ENCODE measurements around the gene TMEM61.
A peak's percentile ranks its signal among the peaks of the same experiment; 100 is the strongest.

TMEM61 gene

DNA sequence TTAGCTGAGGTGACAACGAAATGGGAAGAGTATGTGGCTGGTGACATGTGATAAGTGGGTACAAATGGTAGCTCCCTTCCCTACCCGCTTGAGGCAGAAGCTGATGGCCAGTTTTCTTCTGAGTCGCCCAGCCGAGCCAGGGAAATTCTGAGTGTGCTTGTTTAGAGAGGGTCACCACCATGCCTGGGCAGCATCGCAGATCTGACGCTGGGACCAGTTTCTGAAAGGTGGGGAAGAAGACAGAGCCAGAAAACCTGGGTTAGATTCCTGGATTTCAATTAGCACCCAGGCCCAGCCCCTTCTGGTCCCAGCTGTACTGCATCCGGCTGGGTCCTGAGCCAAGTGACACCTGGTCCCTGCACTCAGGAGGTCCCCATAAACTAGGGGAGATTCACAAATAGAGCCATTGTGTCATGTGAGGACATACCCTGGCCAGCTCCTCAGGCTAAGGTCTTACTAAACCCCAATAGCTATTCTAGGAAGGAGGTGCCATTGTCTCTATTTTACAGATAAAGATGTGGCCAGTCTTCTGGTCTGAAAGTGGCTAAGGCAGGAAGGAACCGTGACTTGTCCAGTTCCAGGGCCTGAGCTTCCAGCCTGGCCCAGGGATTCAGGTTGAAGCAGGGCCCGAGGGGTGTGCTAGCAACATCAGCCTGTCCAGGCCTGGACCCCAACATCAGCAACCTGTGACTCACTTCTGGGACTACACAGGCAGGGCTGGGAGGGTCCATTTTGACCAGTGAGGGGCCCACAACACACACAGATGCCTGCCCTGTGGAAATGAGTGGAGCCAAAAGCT lies 1.7 kb upstream of the TMEM61 start:
- Histone ChIP-seq H3K36me3 (ENCODE audit: control insufficient read depth, insufficient read depth, low read length) (no peaks in the 10 kb centered on the region), H3K79me2 (ENCODE audit: control insufficient read depth, insufficient read depth, low read length) (no peaks in the 10 kb centered on the region), H2BK15ac (replicated peaks; ENCODE audit: low read depth) (no peak overlapping the region), H2AK5ac (ENCODE audit: low read length) (peak overlapping the region; percentile 29), H3K27me3 (ENCODE audit: insufficient read depth, low read length, poor library complexity) (no peaks in the 10 kb centered on the region), H4K8ac (ENCODE audit: low read depth, low read length) (no peak overlapping the region), H3K18ac (ENCODE audit: low read length) (no peak overlapping the region), H3K4me2 (ENCODE audit: low read length) (no peak overlapping the region), H3K27ac (ENCODE audit: low read depth, low read length) (no peak overlapping the region), H3K79me1 (ENCODE audit: low read length) (no peaks in the 10 kb centered on the region), H4K5ac (ENCODE audit: low read length) (no peak overlapping the region), H3K23ac (ENCODE audit: low read length) (peak overlapping the region; percentile 82), H3K4ac (ENCODE audit: low read depth, low read length) (no peak overlapping the region), H3K4me1 (ENCODE audit: control insufficient read depth, low read depth, low read length) (peaks cover 4% of the 10 kb centered on the region), H3K56ac (ENCODE audit: low read length) (peak overlapping the region; percentile 19), H3K4me3 (ENCODE audit: low read length) (no peak overlapping the region), H2BK120ac (ENCODE audit: low read depth, low read length) (no peak overlapping the region), H3K9ac (ENCODE audit: low read length) (peak overlapping the region; percentile 10), H2BK5ac (ENCODE audit: low read length) (no peak overlapping the region)
- DNase-seq, result no peak
- WGBS (ENCODE audit: extremely low coverage, insufficient coverage, low lambda C conversion rate), result no CpG with 5 or more reads among the region's 9 CpGs

- Histone ChIP-seq H3K79me1 (ENCODE audit: low read length) (no peaks in the 10 kb centered on the region), H2BK120ac (ENCODE audit: low read depth, low read length) (no peak overlapping the region), H4K5ac (ENCODE audit: low read length) (no peak overlapping the region), H2AK5ac (ENCODE audit: low read length) (no peak overlapping the region), H3K27me3 (ENCODE audit: insufficient read depth, low read length, poor library complexity) (no peaks in the 10 kb centered on the region), H3K18ac (ENCODE audit: low read length) (no peak overlapping the region), H3K4me3 (ENCODE audit: low read length) (no peak overlapping the region), H2BK5ac (ENCODE audit: low read length) (no peak overlapping the region), H3K4ac (ENCODE audit: low read depth, low read length) (no peak overlapping the region), H3K23ac (ENCODE audit: low read length) (peak overlapping the region; percentile 82), H3K56ac (ENCODE audit: low read length) (no peak overlapping the region), H3K4me1 (ENCODE audit: control insufficient read depth, low read depth, low read length) (peaks cover 4% of the 10 kb centered on the region), H3K27ac (ENCODE audit: low read depth, low read length) (no peak overlapping the region), H3K9ac (ENCODE audit: low read length) (no peak overlapping the region), H4K8ac (ENCODE audit: low read depth, low read length) (no peak overlapping the region), H2BK15ac (replicated peaks; ENCODE audit: low read depth) (no peak overlapping the region), H3K4me2 (ENCODE audit: low read length) (no peak overlapping the region), H3K36me3 (ENCODE audit: control insufficient read depth, insufficient read depth, low read length) (no peaks in the 10 kb centered on the region), H3K79me2 (ENCODE audit: control insufficient read depth, insufficient read depth, low read length) (no peaks in the 10 kb centered on the region)
- no CpG with 5 or more reads among the region's 5 CpGs for whole genome bisulfite sequencing (ENCODE audit: extremely low coverage, insufficient coverage, low lambda C conversion rate)
- DNase-seq, result no peak
Measured at GRCh38 chr1:54979327-54979891, 1.0 kb upstream of the TMEM61 start.

DNA sequence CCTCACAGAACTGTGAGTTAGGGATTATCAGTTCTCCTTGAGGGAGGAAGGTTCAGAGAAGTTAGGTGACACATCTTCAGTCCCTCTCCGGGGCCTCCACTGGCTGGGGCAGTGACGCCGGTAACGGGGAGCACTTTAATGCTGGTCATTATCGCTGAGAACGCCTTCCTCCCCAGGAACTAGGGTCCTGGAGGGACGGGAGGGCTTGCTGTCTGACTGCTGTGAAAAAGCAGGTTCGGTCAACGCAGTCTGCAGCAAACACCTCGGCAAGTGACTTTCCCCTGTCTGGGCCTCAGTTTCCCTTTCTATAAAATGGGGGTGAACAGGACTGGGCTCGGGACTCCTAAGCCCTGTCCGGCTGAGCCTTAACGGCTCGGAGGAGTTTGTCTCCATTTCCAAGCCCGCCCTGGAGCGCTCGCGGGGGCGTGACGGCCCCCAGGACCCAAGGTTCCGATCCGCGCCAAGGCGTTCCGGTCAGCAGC lies 341 bp upstream of the TMEM61 start:
- WGBS (ENCODE audit: extremely low coverage, insufficient coverage, low lambda C conversion rate), result no CpG with 5 or more reads among the region's 25 CpGs
- Histone ChIP-seq H3K27me3 (ENCODE audit: insufficient read depth, low read length, poor library complexity) (no peaks in the 10 kb centered on the region), H3K4ac (ENCODE audit: low read depth, low read length) (no peak overlapping the region), H3K36me3 (ENCODE audit: control insufficient read depth, insufficient read depth, low read length) (no peaks in the 10 kb centered on the region), H3K79me1 (ENCODE audit: low read length) (no peaks in the 10 kb centered on the region), H3K23ac (ENCODE audit: low read length) (no peak overlapping the region), H2BK5ac (ENCODE audit: low read length) (no peak overlapping the region), H4K8ac (ENCODE audit: low read depth, low read length) (no peak overlapping the region), H2AK5ac (ENCODE audit: low read length) (no peak overlapping the region), H2BK120ac (ENCODE audit: low read depth, low read length) (no peak overlapping the region), H3K9ac (ENCODE audit: low read length) (peak overlapping the region; percentile 28), H3K18ac (ENCODE audit: low read length) (peak overlapping the region; percentile 7), H3K4me3 (ENCODE audit: low read length) (no peak overlapping the region), H3K27ac (ENCODE audit: low read depth, low read length) (no peak overlapping the region), H2BK15ac (replicated peaks; ENCODE audit: low read depth) (no peak overlapping the region), H3K4me1 (ENCODE audit: control insufficient read depth, low read depth, low read length) (peaks cover 4% of the 10 kb centered on the region), H3K4me2 (ENCODE audit: low read length) (peak overlapping the region; percentile 8), H4K5ac (ENCODE audit: low read length) (no peak overlapping the region), H3K56ac (ENCODE audit: low read length) (peak overlapping the region; percentile 58), H3K79me2 (ENCODE audit: control insufficient read depth, insufficient read depth, low read length) (no peaks in the 10 kb centered on the region)
- DNase-seq, result no peak

DNA sequence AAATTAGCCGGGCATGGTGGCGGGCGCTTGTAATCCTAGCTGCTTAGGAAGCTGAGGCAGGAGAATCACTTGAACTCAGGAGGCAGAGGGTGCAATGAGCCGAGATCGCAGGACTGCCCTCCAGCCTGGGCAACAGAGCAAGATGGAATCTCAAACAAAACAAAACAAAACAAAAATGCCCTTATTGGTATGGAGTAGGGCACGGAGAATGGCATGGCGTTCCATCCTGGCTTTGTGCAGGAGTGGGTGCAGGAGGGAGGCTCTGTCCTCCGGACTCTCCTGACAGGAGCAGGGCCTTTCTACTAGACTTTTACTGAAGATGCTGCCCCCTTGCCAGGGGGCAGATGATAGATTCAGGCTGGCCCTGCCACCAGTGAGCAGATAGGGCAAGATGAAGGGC lies 1.0 kb downstream of the TMEM61 start:
- no peak overlapping the region for H4K5ac ChIP-seq (ENCODE audit: low read length)
- H2AK5ac ChIP-seq (ENCODE audit: low read length), result no peak overlapping the region
- H2BK5ac ChIP-seq (ENCODE audit: low read length), result no peak overlapping the region
- H3K79me2 ChIP-seq (ENCODE audit: control insufficient read depth, insufficient read depth, low read length), result no peaks in the 10 kb centered on the region
- H3K56ac ChIP-seq (ENCODE audit: low read length), result no peak overlapping the region
- H3K27me3 ChIP-seq (ENCODE audit: insufficient read depth, low read length, poor library complexity), result no peaks in the 10 kb centered on the region
- no peak overlapping the region for H2BK120ac ChIP-seq (ENCODE audit: low read depth, low read length)
- no peak overlapping the region for H3K23ac ChIP-seq (ENCODE audit: low read length)
- no peak overlapping the region for H3K4me3 ChIP-seq (ENCODE audit: low read length)
- DNase-seq, result no peak
- no peak overlapping the region for H3K9ac ChIP-seq (ENCODE audit: low read length)
- H3K4me1 ChIP-seq (ENCODE audit: control insufficient read depth, low read depth, low read length), result peaks cover 4% of the 10 kb centered on the region
- no peak overlapping the region for H3K4ac ChIP-seq (ENCODE audit: low read depth, low read length)
- H3K79me1 ChIP-seq (ENCODE audit: low read length), result no peaks in the 10 kb centered on the region
- H3K27ac ChIP-seq (ENCODE audit: low read depth, low read length), result no peak overlapping the region
- WGBS (ENCODE audit: extremely low coverage, insufficient coverage, low lambda C conversion rate), result no CpG with 5 or more reads among the region's 8 CpGs
- no peak overlapping the region for H3K4me2 ChIP-seq (ENCODE audit: low read length)
- no peak overlapping the region for H3K18ac ChIP-seq (ENCODE audit: low read length)
- no peak overlapping the region for H2BK15ac ChIP-seq (replicated peaks; ENCODE audit: low read depth)
- H3K36me3 ChIP-seq (ENCODE audit: control insufficient read depth, insufficient read depth, low read length), result no peaks in the 10 kb centered on the region
- no peak overlapping the region for H4K8ac ChIP-seq (ENCODE audit: low read depth, low read length)

GRCh38 chr1:54982739-54983138 lies 2.3 kb downstream of the TMEM61 start:
- Histone ChIP-seq H3K4ac (ENCODE audit: low read depth, low read length) (no peak overlapping the region), H3K36me3 (ENCODE audit: control insufficient read depth, insufficient read depth, low read length) (no peaks in the 10 kb centered on the region), H3K56ac (ENCODE audit: low read length) (no peak overlapping the region), H3K9ac (ENCODE audit: low read length) (no peak overlapping the region), H3K4me1 (ENCODE audit: control insufficient read depth, low read depth, low read length) (peaks cover 4% of the 10 kb centered on the region), H4K5ac (ENCODE audit: low read length) (no peak overlapping the region), H2BK5ac (ENCODE audit: low read length) (no peak overlapping the region), H3K27me3 (ENCODE audit: insufficient read depth, low read length, poor library complexity) (no peaks in the 10 kb centered on the region), H3K79me2 (ENCODE audit: control insufficient read depth, insufficient read depth, low read length) (no peaks in the 10 kb centered on the region), H3K27ac (ENCODE audit: low read depth, low read length) (no peak overlapping the region), H2BK15ac (replicated peaks; ENCODE audit: low read depth) (no peak overlapping the region), H2BK120ac (ENCODE audit: low read depth, low read length) (no peak overlapping the region), H3K23ac (ENCODE audit: low read length) (no peak overlapping the region), H3K4me3 (ENCODE audit: low read length) (no peak overlapping the region), H2AK5ac (ENCODE audit: low read length) (no peak overlapping the region), H4K8ac (ENCODE audit: low read depth, low read length) (no peak overlapping the region), H3K18ac (ENCODE audit: low read length) (no peak overlapping the region), H3K79me1 (ENCODE audit: low read length) (no peaks in the 10 kb centered on the region), H3K4me2 (ENCODE audit: low read length) (no peak overlapping the region)
- DNase-seq, result no peak
